Colonic mucosa (tissue), 4 donors: ENCODE data around the gene CD300A. TPM values are rescaled to one million over a fixed set of nuclear protein-coding genes. Genes with fewer than 3 reads are reported as not detected.

Experiments used
- DNase-seq: peaks from one replicate; pipeline ENCODE4 v3.0.0-alpha.2; 2020
- H3K27ac ChIP-seq: fragments of 200-600 bp; one replicate; pipeline ENCODE4 v1.8.0; 2021
- H3K27me3 ChIP-seq: fragments of 200-600 bp; one replicate; pipeline ENCODE4 v1.8.0; 2021
- H3K36me3 ChIP-seq: fragments of 200-600 bp; one replicate; pipeline ENCODE4 v1.8.0; 2021
- H3K4me1 ChIP-seq: fragments of 200-600 bp; one replicate; pipeline ENCODE4 v1.8.0; 2021; ENCODE audit warnings: mild to moderate bottlenecking
- H3K4me3 ChIP-seq: fragments of 200-600 bp; one replicate; pipeline ENCODE4 v1.8.0; 2021
- H3K9ac ChIP-seq, 2 donors: one replicate each; pipeline ENCODE4 v1.7.0; 2013; ENCODE audit warnings: control low read depth in 2 of 2, low read depth in 2 of 2, low read length in 2 of 2
- H3K9me3 ChIP-seq: fragments of 200-600 bp; one replicate; pipeline ENCODE4 v1.8.0; 2021
- CTCF ChIP-seq: fragments of 200-600 bp; IDR thresholded peaks from one replicate; pipeline ENCODE4 v1.8.0; 2022; ENCODE audit warnings: antibody characterized with exemption, mild to moderate bottlenecking
- intact Hi-C: fragments of 100-400 bp; cut with DNase I; formaldehyde crosslinking; loops from one replicate; pipeline ENCODE4 v1.14.1; 2022
- total RNA-seq, 2 donors: library from RNA; stranded (reverse); fragmentation: NEBNext Ultra II Directional in 1 of 2; extraction: Animal tissue kit (Norgen Biotek cat#: 25700) in 1 of 2; gene quantifications; one replicate each; pipeline ENCODE4 v1.2.1, GENCODE V29; 2021
- donor health status: healthy.
- donor health status: DM: no; HTN: no; CAD: no.
- donor health status: DM: no; HTN: no; CAD: no.

CD300A gene
- total RNA-seq, 2 donors from 2014 or later: 3.1 to 5.6 TPM

- H3K36me3 ChIP-seq: no peaks in the 10 kb centered on the region
- TF ChIP-seq CTCF: no peak
- no peak overlapping the region for H3K27ac ChIP-seq
- H3K4me1 ChIP-seq: no peaks in the 10 kb centered on the region
- intact Hi-C loops: no loop called here
- H3K9me3 ChIP-seq: no peaks in the 10 kb centered on the region
- no peak overlapping the region for H3K9ac ChIP-seq
- H3K4me3 ChIP-seq: no peak overlapping the region
- DNase-seq: no peak
- no peaks in the 10 kb centered on the region for H3K27me3 ChIP-seq
These were observed 6.5 kb downstream of the CD300A start for GRCh38 chr17:74472890-74473289.

GRCh38 chr17:74473294-74473693, 6.9 kb downstream of the CD300A start:
- TF ChIP-seq CTCF: no peak
- Histone ChIP-seq H3K27ac (no peak overlapping the region), H3K9me3 (no peaks in the 10 kb centered on the region), H3K4me1 (no peaks in the 10 kb centered on the region), H3K4me3 (no peak overlapping the region), H3K27me3 (no peaks in the 10 kb centered on the region), H3K36me3 (no peaks in the 10 kb centered on the region), H3K9ac (no peak overlapping the region)
- intact Hi-C loops: no loop called here
- no peak for DNase-seq

GRCh38 chr17:74474043-74474792, 7.8 kb downstream of the CD300A start:
- H3K9ac ChIP-seq: no peak overlapping the region
- TF ChIP-seq CTCF: no peak
- no peak overlapping the region for H3K4me3 ChIP-seq
- no peaks in the 10 kb centered on the region for H3K27me3 ChIP-seq
- intact Hi-C loops: no loop called here
- no peaks in the 10 kb centered on the region for H3K9me3 ChIP-seq
- H3K36me3 ChIP-seq: no peaks in the 10 kb centered on the region
- no peak for DNase-seq
- H3K4me1 ChIP-seq: no peaks in the 10 kb centered on the region
- H3K27ac ChIP-seq: no peak overlapping the region

- H3K4me3 ChIP-seq: no peak overlapping the region
- no peak for TF ChIP-seq CTCF
- intact Hi-C loops: no loop called here
- DNase-seq: no peak
- H3K9me3 ChIP-seq: no peaks in the 10 kb centered on the region
- no peak overlapping the region for H3K9ac ChIP-seq
- no peak overlapping the region for H3K27ac ChIP-seq
- H3K27me3 ChIP-seq: no peaks in the 10 kb centered on the region
- no peaks in the 10 kb centered on the region for H3K4me1 ChIP-seq
- H3K36me3 ChIP-seq: no peaks in the 10 kb centered on the region
These were observed 8.8 kb downstream of the CD300A start for GRCh38 chr17:74475189-74475588.

- Histone ChIP-seq H3K27ac (no peak overlapping the region), H3K36me3 (no peaks in the 10 kb centered on the region), H3K27me3 (no peaks in the 10 kb centered on the region), H3K4me1 (no peaks in the 10 kb centered on the region), H3K9me3 (no peaks in the 10 kb centered on the region), H3K4me3 (no peak overlapping the region), H3K9ac (no peak overlapping the region)
- TF ChIP-seq CTCF: no peak
- intact Hi-C loops: no loop called here
- no peak for DNase-seq
These were observed 11.0 kb downstream of the CD300A start for GRCh38 chr17:74477411-74477810.
